Muscle layer of duodenum (tissue), 2 donors: Measurements from ENCODE around the gene C5orf47.

ENCODE experiments used
- H3K27ac ChIP-seq: one replicate; pipeline ENCODE4 v1.7.0; 2013; ENCODE audit warnings: mild to moderate bottlenecking, low read length
- H3K27me3 ChIP-seq: one replicate; pipeline ENCODE4 v1.7.0; 2013; ENCODE audit warnings: low read depth, mild to moderate bottlenecking, control low read depth, low read length
- H3K36me3 ChIP-seq, 2 donors: one replicate each; pipeline ENCODE4 v1.7.0; 2013; ENCODE audit warnings: low read length in 2 of 2, control low read depth in 1 of 2, mild to moderate bottlenecking in 1 of 2; ENCODE audit not compliant: insufficient read depth in 2 of 2, control insufficient read depth in 1 of 2
- H3K4me1 ChIP-seq, 2 donors: one replicate each; pipeline ENCODE4 v1.7.0; 2013; ENCODE audit warnings: low read length in 2 of 2, mild to moderate bottlenecking in 2 of 2, control low read depth in 1 of 2, moderate library complexity in 1 of 2; ENCODE audit not compliant: insufficient read depth in 2 of 2, control insufficient read depth in 1 of 2
- H3K4me3 ChIP-seq, 2 donors: one replicate each; pipeline ENCODE4 v1.7.0; 2013; ENCODE audit warnings: low read length in 2 of 2, low read depth in 1 of 2, mild to moderate bottlenecking in 1 of 2
- H3K9me3 ChIP-seq, 2 donors: one replicate each; pipeline ENCODE4 v1.7.0; 2013; ENCODE audit warnings: low read length in 2 of 2, control low read depth in 1 of 2, mild to moderate bottlenecking in 1 of 2; ENCODE audit not compliant: control insufficient read depth in 1 of 2
- donor health status: healthy.

C5orf47 gene

GRCh38 chr5:173988554-173989431 lies at the start of gene C5orf47:
Gene C5orf47, plus strand, starts transcription at chr5:173989170. Its CDS starts 94 bp downstream, at chr5:173989264.
- no peaks in the 10 kb centered on the region for H3K9me3 ChIP-seq
- no peaks in the 10 kb centered on the region for H3K27me3 ChIP-seq
- no peak within 1 kb of the TSS for H3K4me3 ChIP-seq

GRCh38 chr5:173940269-173940668 lies 48.7 kb upstream of the C5orf47 start:
- Histone ChIP-seq H3K9me3 (no peaks in the 10 kb centered on the region), H3K27me3 (no peaks in the 10 kb centered on the region), H3K36me3 (peaks cover 4 to 7% of the 10 kb centered on the region in 2 donors), H3K27ac (no peak overlapping the region), H3K4me3 (no peak overlapping the region), H3K4me1 (peaks cover 7 to 21% of the 10 kb centered on the region in 2 donors)

More at GRCh38 chr5:173988554-173989431, at the start of gene C5orf47:
- Histone ChIP-seq H3K4me1 (no peaks in the 10 kb centered on the region), H3K36me3 (no peaks in the 10 kb centered on the region), H3K27ac (no peak within 1 kb of the TSS)

GRCh38 chr5:173941102-173941501 lies 47.9 kb upstream of the C5orf47 start:
- no peak overlapping the region for H3K4me3 ChIP-seq
- no peaks in the 10 kb centered on the region for H3K27me3 ChIP-seq
- H3K27ac ChIP-seq, result no peak overlapping the region
- peaks cover 12 to 15% of the 10 kb centered on the region in 2 donors for H3K36me3 ChIP-seq
- no peaks in the 10 kb centered on the region for H3K9me3 ChIP-seq
- peaks cover 7 to 21% of the 10 kb centered on the region in 2 donors for H3K4me1 ChIP-seq

GRCh38 chr5:173941758-173942401 lies 47.1 kb upstream of the C5orf47 start:
- no peak overlapping the region for H3K4me3 ChIP-seq
- peaks cover 20 to 23% of the 10 kb centered on the region in 2 donors for H3K36me3 ChIP-seq
- no peak overlapping the region for H3K27ac ChIP-seq
- no peaks in the 10 kb centered on the region for H3K9me3 ChIP-seq
- H3K4me1 ChIP-seq, result peaks cover 7 to 21% of the 10 kb centered on the region in 2 donors
- no peaks in the 10 kb centered on the region for H3K27me3 ChIP-seq

GRCh38 chr5:173944511-173944910 lies 44.5 kb upstream of the C5orf47 start:
- Histone ChIP-seq H3K4me3 (no peak overlapping the region), H3K27ac (no peak overlapping the region), H3K9me3 (no peaks in the 10 kb centered on the region), H3K36me3 (peaks cover 35 to 39% of the 10 kb centered on the region in 2 donors), H3K27me3 (no peaks in the 10 kb centered on the region), H3K4me1 (peaks cover 7 to 21% of the 10 kb centered on the region in 2 donors)

GRCh38 chr5:173945160-173945559 lies 43.8 kb upstream of the C5orf47 start:
- peaks cover 40 to 43% of the 10 kb centered on the region in 2 donors for H3K36me3 ChIP-seq
- no peaks in the 10 kb centered on the region for H3K27me3 ChIP-seq
- H3K9me3 ChIP-seq, result no peaks in the 10 kb centered on the region
- peaks cover 7 to 21% of the 10 kb centered on the region in 2 donors for H3K4me1 ChIP-seq
- no peak overlapping the region for H3K27ac ChIP-seq
- H3K4me3 ChIP-seq, result no peak overlapping the region

GRCh38 chr5:173946323-173946722 lies 42.6 kb upstream of the C5orf47 start:
- no peak overlapping the region for H3K4me3 ChIP-seq
- peaks cover 40 to 51% of the 10 kb centered on the region in 2 donors for H3K36me3 ChIP-seq
- peaks cover 7 to 25% of the 10 kb centered on the region in 2 donors for H3K4me1 ChIP-seq
- H3K9me3 ChIP-seq, result no peaks in the 10 kb centered on the region
- no peaks in the 10 kb centered on the region for H3K27me3 ChIP-seq
- no peak overlapping the region for H3K27ac ChIP-seq

GRCh38 chr5:173950829-173951228 lies 38.1 kb upstream of the C5orf47 start:
- H3K27ac ChIP-seq, result no peak overlapping the region
- H3K4me3 ChIP-seq, result no peak overlapping the region
- no peaks in the 10 kb centered on the region for H3K27me3 ChIP-seq
- no peaks in the 10 kb centered on the region for H3K9me3 ChIP-seq
- peaks cover 0 to 12% of the 10 kb centered on the region in 2 donors for H3K4me1 ChIP-seq
- H3K36me3 ChIP-seq, result peaks cover 66 to 68% of the 10 kb centered on the region in 2 donors

- H3K4me3 ChIP-seq, result no peak overlapping the region
- H3K4me1 ChIP-seq, result peaks cover 0 to 20% of the 10 kb centered on the region in 2 donors
- no peaks in the 10 kb centered on the region for H3K9me3 ChIP-seq
- H3K27ac ChIP-seq, result peak overlapping the region; percentile 57
- no peaks in the 10 kb centered on the region for H3K27me3 ChIP-seq
- peaks cover 47 to 50% of the 10 kb centered on the region in 2 donors for H3K36me3 ChIP-seq
Measured at GRCh38 chr5:173953528-173954090, 35.4 kb upstream of the C5orf47 start.

GRCh38 chr5:173954671-173955521 lies 34.1 kb upstream of the C5orf47 start:
- Histone ChIP-seq H3K4me1 (peaks cover 0 to 20% of the 10 kb centered on the region in 2 donors), H3K27ac (peak overlapping the region; percentile 57), H3K9me3 (no peaks in the 10 kb centered on the region), H3K36me3 (peaks cover 44 to 46% of the 10 kb centered on the region in 2 donors), H3K4me3 (no peak overlapping the region), H3K27me3 (no peaks in the 10 kb centered on the region)
